ENCODE results near the gene NPFFR1. TPM values are rescaled to one million over a fixed set of nuclear protein-coding genes. Genes with fewer than 3 reads are reported as not detected.

The NPFFR1 gene
- total RNA-seq, 4 donors from 2014 or later: 0.22 to 0.42 TPM; not detected in 2

DNA sequence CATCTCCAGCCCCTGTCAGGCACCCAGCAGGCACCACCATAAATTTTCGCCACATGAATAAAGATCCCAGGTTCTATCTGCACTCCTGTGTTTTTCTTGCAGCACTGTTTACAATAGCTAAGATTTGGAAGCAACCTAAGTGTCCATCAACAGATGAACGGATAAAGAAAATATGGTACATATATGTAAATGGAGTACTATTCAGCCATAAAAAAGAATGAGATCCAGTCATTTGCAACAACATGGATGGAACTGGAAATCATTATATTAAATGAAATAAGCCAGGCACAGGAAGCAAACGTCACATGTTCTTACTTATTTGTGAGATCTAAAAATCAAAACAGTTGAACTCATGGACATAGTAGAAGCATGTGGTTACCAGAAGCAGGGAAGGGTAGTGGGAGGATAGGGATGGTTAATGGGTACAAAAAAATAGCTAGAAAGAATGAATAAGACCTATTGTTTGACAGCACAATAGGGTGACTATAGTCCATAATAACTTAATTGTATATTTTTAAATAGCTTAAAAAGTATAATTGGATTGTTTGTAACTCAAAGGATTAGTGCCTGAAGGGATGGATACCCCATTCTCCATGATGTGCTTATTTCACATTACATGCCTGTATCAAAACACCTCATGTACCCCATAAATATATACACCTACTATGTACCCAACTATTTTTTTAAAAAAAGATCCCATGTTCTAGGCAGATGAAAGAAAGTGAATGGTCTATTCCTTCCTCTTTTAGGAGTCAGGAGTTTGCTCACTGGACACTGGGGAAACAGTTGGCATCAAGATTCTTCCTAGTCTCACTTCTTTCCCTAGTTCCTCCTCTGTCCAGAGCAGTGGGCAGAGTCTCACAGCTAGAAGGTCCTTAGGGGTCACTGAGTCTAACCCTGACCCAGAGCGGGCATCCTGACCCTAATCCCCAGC, 1.0 kb upstream of the NPFFR1 start:
- DNase-seq (ENCODE audit: low spot score in 2 of 2): no peak
- intact Hi-C loops (cut with DNase I; ENCODE audit: low total_unique reads): no loop called here
- TF ChIP-seq, protein P1, sequence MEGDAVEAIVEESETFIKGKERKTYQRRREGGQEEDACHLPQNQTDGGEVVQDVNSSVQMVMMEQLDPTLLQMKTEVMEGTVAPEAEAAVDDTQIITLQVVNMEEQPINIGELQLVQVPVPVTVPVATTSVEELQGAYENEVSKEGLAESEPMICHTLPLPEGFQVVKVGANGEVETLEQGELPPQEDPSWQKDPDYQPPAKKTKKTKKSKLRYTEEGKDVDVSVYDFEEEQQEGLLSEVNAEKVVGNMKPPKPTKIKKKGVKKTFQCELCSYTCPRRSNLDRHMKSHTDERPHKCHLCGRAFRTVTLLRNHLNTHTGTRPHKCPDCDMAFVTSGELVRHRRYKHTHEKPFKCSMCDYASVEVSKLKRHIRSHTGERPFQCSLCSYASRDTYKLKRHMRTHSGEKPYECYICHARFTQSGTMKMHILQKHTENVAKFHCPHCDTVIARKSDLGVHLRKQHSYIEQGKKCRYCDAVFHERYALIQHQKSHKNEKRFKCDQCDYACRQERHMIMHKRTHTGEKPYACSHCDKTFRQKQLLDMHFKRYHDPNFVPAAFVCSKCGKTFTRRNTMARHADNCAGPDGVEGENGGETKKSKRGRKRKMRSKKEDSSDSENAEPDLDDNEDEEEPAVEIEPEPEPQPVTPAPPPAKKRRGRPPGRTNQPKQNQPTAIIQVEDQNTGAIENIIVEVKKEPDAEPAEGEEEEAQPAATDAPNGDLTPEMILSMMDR (IDR thresholded peaks at IDR 0.05): no peak
- no peak for TF ChIP-seq POLR2A (IDR thresholded peaks at IDR 0.05)
- WGBS, 2 donors: 54 to 58% methylated on average over 4 of the region's 4 CpGs
- H3K4me3 ChIP-seq (ENCODE audit: low read depth, poor library complexity, severe bottlenecking): no peak overlapping the region

DNA sequence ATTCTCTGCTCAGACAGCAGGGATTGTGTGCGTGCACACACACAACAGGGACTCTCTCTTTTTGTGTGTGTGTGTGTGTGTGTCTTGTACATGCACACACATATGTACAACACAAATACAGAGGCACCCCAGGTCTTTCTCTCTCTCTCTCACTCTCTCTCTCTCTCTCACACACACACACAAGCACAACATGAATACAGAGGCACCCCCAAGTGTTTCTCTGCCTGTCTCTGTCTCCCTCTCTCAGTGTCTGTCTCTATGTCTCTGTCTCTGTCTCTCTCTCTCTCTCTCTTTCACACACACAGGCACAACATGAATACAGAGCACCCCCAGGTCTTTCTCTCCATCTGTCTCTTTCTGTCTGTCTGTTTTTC, 746 bp downstream of the NPFFR1 start:
- intact Hi-C loops (cut with DNase I; ENCODE audit: low total_unique reads): no loop called here
- TF ChIP-seq, protein P1 (IDR thresholded peaks at IDR 0.05): no peak
- TF ChIP-seq POLR2A (IDR thresholded peaks at IDR 0.05): no peak
- H3K4me3 ChIP-seq (ENCODE audit: low read depth, poor library complexity, severe bottlenecking): no peak overlapping the region
- 79 to 100% methylated on average over 1 of the region's 1 CpG for WGBS, 2 donors
- no peak for DNase-seq (ENCODE audit: low spot score in 2 of 2)

DNA sequence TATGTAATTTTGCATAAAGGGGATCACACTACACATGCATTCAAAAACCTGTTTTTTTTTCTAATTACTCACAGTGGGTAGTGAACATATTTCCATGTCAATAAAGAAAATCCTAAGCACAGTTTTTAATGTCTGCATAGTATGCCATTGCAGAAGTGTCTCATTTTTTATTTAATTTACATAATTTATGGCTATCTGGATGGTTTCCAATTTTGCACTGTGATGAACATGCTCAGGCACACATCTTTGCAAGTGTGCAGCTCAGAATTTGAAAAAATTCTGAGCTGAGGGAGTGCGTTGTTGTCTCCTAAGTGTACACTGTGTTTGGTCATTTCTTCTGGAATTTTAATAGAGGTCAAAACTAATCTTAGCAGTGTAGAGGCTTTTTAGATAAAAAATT, 2.2 kb downstream of the NPFFR1 start:
- WGBS, 2 donors: 52 to 64% methylated on average over 1 of the region's 1 CpG
- intact Hi-C loops (cut with DNase I; ENCODE audit: low total_unique reads): no loop called here
- DNase-seq (ENCODE audit: low spot score in 2 of 2): no peak
- H3K4me3 ChIP-seq (ENCODE audit: low read depth, poor library complexity, severe bottlenecking): no peak overlapping the region
- TF ChIP-seq, protein P1 (IDR thresholded peaks at IDR 0.05): no peak
- TF ChIP-seq POLR2A (IDR thresholded peaks at IDR 0.05): no peak

DNA sequence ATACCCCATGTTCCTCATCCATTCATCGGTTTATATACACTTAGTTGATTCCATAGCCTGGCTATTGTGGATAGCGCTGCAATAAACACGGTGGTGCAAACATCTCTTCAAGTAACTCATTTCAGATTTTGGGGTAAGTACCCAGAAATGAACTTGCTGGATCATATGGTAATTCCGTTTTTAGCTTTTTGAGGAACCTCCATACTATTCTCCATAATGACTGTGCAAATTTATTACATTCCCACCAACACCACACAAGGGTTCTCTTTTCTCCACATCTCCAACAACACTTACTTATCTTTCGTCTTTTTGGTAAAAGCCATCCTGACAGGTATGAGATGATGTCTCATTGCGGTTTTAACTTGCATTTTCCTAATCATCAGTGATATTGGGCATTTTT, 3.7 kb downstream of the NPFFR1 start:
- intact Hi-C loops (cut with DNase I; ENCODE audit: low total_unique reads): no loop called here
- no peak for TF ChIP-seq POLR2A (IDR thresholded peaks at IDR 0.05)
- TF ChIP-seq, protein P1 (IDR thresholded peaks at IDR 0.05): no peak
- no peak overlapping the region for H3K4me3 ChIP-seq (ENCODE audit: low read depth, poor library complexity, severe bottlenecking)
- DNase-seq (ENCODE audit: low spot score in 2 of 2): no peak
- 89% methylated on average over 6 of the region's 6 CpGs for WGBS, 2 donors

DNA sequence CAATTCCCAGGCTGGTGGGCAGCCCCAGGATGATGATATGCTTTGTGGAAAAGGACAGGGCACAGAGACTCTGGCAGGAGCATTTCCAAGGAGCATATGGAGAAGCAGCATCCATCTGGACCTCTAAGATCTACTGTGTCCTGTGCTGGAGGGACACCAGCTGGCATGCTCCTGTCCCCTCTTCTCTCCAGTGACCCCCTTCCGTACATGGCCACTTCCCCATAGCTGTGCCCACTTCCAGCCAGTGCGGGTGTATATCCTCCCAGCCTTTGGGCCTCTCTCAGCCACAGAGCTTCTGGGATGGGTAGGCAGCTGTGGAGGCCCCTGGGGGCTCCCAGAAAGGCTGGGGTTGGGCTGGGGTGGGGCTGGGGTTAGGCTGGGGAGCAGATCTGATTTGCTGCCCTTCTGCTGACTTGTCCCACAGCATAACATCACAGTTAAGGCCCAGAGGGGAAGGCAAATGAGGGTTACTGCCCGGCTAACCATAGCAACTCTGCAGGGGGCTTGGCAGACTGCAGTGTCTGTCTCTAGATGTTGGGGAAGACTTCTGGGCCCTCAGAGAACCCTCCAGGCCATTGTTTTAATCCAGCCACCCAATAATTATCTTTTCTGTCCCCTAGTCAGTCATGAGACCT, 6.3 kb downstream of the NPFFR1 start:
- 88 to 97% methylated on average over 3 of the region's 3 CpGs for WGBS, 2 donors
- DNase-seq (ENCODE audit: low spot score in 2 of 2): no peak
- no peak overlapping the region for H3K4me3 ChIP-seq (ENCODE audit: low read depth, poor library complexity, severe bottlenecking)
- intact Hi-C loops (cut with DNase I; ENCODE audit: low total_unique reads): no loop called here
- TF ChIP-seq POLR2A (IDR thresholded peaks at IDR 0.05): no peak
- TF ChIP-seq, protein P1 (IDR thresholded peaks at IDR 0.05): no peak

Data from lower leg skin (tissue), 4 donors.